ENCODE data around the gene LRMDA. TPM values are rescaled to one million over a fixed set of nuclear protein-coding genes. Genes with fewer than 3 reads are reported as not detected.

Gene LRMDA
- total and polyA plus RNA-seq, 2 of the 13 experiments (the other 11 are each of a cell fraction or from before 2014, with no cell fraction given), result 13.4 to 22.0 TPM

DNA sequence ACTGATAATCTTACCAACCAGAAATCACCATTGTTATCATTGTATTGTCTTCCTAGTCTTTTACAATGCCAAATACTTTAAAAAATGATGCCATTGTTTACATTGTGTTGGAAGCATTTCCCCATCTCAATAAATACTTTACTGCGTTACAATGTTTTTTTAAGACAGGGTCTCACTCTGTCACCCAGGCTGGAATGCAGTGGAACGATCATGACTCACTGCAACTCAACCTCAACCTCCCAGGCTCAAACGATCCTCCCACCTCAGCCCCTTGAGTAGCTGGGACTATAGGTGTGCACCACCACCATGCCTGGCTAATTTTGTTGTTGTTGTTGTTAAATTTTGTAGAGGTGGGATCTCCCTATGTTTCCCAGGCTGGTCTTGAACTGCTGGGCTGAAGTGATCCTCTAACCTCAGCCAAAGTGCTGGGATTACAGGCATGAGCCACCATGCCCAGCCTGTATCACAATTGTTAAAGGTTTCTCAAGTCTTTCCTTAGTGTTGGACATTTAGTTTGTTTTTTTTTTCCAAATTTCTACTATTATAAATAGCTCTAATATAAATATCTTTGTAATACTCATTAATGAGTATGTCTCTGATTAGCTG, 13.5 kb downstream of the LRMDA start:
- Histone ChIP-seq H3K27me3 (ENCODE audit: control insufficient read depth in 1 of 2, insufficient read depth in 2 of 2, low read length in 2 of 2) (no peaks in the 10 kb centered on the region), H3K27ac (ENCODE audit: extremely low read length, insufficient read depth, low read length) (no peak overlapping the region), H3K9ac (ENCODE audit: insufficient read depth, low read depth, low read length) (no peak overlapping the region), H3K79me2 (ENCODE audit: insufficient read depth, low read length) (peaks cover 9% of the 10 kb centered on the region), H3K9me3 (ENCODE audit: low read length) (peaks cover 29% of the 10 kb centered on the region), H3K4me1 (ENCODE audit: insufficient read depth, low read length) (peaks cover 37% of the 10 kb centered on the region), H2AFZ (ENCODE audit: low read length) (no peak overlapping the region), H4K20me1 (ENCODE audit: insufficient read depth, low read length) (no peaks in the 10 kb centered on the region), H3K4me2 (ENCODE audit: low read depth, low read length) (no peak overlapping the region), H3K36me3 (replicated peaks in 1 of 2; ENCODE audit: control insufficient read depth in 1 of 2, insufficient read depth in 2 of 2, low read length in 2 of 2) (peaks cover 4 to 6% of the 10 kb centered on the region in 2 experiments; a peak in 4 of 5 replicates), H3K4me3 (replicated peaks in 1 of 3; ENCODE audit: insufficient read depth in 1 of 3, low read depth in 2 of 3, low read length in 3 of 3) (no peak overlapping the region)
- CTCF ChIA-PET (ENCODE audit: low intra/inter-chr PET ratio, low total read pairs), result no interaction called here
- no peak for ATAC-seq
- FAIRE-seq, result no peak
- BruUV-seq (replicated peaks), result no TSS peak
- no peak for DNase-seq (ENCODE audit: low spot score)
- POLR2A ChIA-PET, result no interaction called here
- intact Hi-C loops (cut with micrococcal nuclease; ENCODE audit: unreplicated experiment), result no loop called here
- WGBS (ENCODE audit: low lambda C conversion rate), result 89% methylated on average over 3 of the region's 3 CpGs
- TF ChIP-seq ZNF160 (CRISPR knock-in tag; IDR thresholded peaks at IDR 0.05) (peak; percentile 99), ARNT2 (CRISPR knock-in tag; IDR thresholded peaks at IDR 0.05; ENCODE audit: low read depth) (no peak)
- in situ Hi-C loops (cut with HindIII; ENCODE audit: extremely low pct_ligation_motif_present, low pct_unique_long_range_greater_than_20kb), result no loop called here

DNA sequence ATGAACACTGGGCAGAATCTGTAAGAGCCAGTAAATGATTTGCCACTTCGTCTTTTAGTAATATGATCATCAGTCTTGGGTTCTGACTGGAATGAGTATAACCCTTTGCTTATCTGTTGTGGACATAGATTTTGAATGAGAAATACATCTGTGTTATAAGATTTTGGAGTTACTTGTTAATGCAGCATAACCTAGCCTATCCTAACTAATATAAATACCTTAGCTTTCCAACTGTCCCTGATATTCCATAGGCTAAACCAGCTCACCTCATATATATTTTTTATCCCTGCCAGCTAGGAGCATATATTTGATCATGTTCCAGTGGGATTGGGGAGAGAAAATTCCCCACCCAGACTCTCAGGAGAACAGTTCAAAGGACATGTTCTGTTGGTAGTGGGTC, 15.1 kb downstream of the LRMDA start:
- Histone ChIP-seq H2AFZ (ENCODE audit: low read length) (no peak overlapping the region), H3K79me2 (ENCODE audit: insufficient read depth, low read length) (peaks cover 7% of the 10 kb centered on the region), H3K9me3 (ENCODE audit: low read length) (peaks cover 29% of the 10 kb centered on the region), H3K9ac (ENCODE audit: insufficient read depth, low read depth, low read length) (no peak overlapping the region), H3K27me3 (ENCODE audit: control insufficient read depth in 1 of 2, insufficient read depth in 2 of 2, low read length in 2 of 2) (no peaks in the 10 kb centered on the region), H4K20me1 (ENCODE audit: insufficient read depth, low read length) (no peaks in the 10 kb centered on the region), H3K4me2 (ENCODE audit: low read depth, low read length) (no peak overlapping the region), H3K27ac (ENCODE audit: extremely low read length, insufficient read depth, low read length) (no peak overlapping the region), H3K36me3 (replicated peaks in 1 of 2; ENCODE audit: control insufficient read depth in 1 of 2, insufficient read depth in 2 of 2, low read length in 2 of 2) (peaks cover 4 to 9% of the 10 kb centered on the region in 2 experiments; a peak in 4 of 5 replicates), H3K4me1 (ENCODE audit: insufficient read depth, low read length) (peaks cover 25% of the 10 kb centered on the region), H3K4me3 (replicated peaks in 1 of 3; ENCODE audit: insufficient read depth in 1 of 3, low read depth in 2 of 3, low read length in 3 of 3) (no peak overlapping the region)
- 86% methylated on average over 1 of the region's 1 CpG for WGBS (ENCODE audit: low lambda C conversion rate)
- ChIA-PET POLR2A (no interaction called here), CTCF (ENCODE audit: low intra/inter-chr PET ratio, low total read pairs) (no interaction called here)
- no peak for DNase-seq (ENCODE audit: low spot score)
- intact Hi-C loops (cut with micrococcal nuclease; ENCODE audit: unreplicated experiment), result no loop called here
- FAIRE-seq, result no peak
- BruUV-seq (replicated peaks), result no TSS peak
- in situ Hi-C loops (cut with HindIII; ENCODE audit: extremely low pct_ligation_motif_present, low pct_unique_long_range_greater_than_20kb), result no loop called here
- ATAC-seq, result no peak
- TF ChIP-seq ZNF713 (CRISPR knock-in tag; IDR thresholded peaks at IDR 0.05) (no peak), ZNF12 (CRISPR knock-in tag; IDR thresholded peaks at IDR 0.05) (peak; percentile 99)

Measured in HepG2 (cell line).